Stimulated activated CD4-positive, alpha-beta T cell treated with anti-CD3 and anti-CD28 coated beads, Interleukin-2, amount 100 ng/mL, for 48 hours (primary cell): ENCODE results near the gene FABP1.

Experiments used
- DNase-seq, 2 donors: peaks; one replicate each; pipeline ENCODE4 v3.0.0-alpha.2; 2020

Gene FABP1

DNA sequence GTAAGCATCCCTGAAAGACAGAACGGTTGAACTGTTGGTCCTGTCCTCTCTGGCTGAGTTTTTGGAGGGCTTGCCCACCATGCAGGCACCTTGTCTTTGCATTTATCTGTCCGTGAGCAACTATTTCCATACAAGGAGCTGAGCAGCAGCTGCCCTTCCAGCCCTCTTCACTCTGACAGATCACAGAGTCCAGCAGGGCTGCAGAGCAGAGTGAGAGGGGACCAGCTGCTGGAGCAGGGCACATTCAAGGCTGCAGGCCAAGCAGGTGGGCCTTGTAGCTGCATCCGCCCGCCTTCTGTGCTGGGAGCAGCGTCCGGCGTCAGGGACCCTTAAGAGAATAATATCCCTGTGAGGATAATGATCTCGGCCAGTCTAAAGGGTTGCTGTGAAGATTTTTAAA is 50.8 kb downstream of the FABP1 start:
- no peak for DNase-seq

DNA sequence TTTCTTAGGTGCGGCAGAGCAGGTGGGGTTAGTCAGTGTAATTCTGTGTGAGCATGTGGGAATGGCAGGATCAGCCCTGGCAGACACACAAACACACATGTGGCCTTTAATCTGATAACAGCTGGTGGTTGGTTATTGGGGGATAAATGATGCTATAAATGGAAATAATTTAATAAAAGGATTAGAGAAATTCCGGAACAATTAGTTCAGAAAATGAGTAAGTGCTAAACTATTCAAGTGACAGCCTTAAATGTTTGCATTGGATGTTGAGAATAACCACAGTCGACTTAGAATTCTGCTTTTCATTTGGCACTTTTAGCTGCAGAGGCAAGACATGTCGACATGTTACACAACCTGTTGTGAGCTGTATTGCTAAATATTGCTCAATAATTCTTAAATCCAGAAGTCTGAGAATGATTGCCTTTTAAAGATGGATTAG is 53.0 kb downstream of the FABP1 start:
- DNase-seq, result no peak

DNA sequence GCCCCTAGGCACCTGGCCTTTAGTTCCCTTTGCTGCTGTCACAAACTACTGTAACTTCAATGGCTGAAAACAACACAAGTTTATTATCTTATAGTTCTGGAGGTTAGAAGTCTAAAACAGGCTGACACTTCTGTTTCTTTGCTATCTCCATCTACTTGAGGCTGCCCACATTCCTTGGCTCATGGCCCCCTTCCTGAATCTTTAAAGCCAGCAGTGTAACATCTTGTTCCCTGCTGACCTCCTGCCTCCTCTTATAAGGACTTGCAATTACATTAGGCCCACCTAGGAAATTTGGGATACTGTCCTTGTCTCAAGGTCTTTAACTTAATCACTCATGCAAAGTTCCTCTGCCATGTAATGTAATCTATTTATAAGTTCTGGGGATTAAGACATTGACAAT is 53.7 kb downstream of the FABP1 start:
- no peak for DNase-seq
